ENCODE measurements around the gene ABLIM1.

- TF ChIP-seq CTCF (IDR thresholded peaks at IDR 0.05) (no peak), POLR2A (IDR thresholded peaks at IDR 0.05) (no peak), EP300 (IDR thresholded peaks at IDR 0.05; ENCODE audit: low read depth) (no peak), POLR2AphosphoS5 (IDR thresholded peaks at IDR 0.05) (no peak)
Observed at GRCh38 chr10:114638821-114639625, 19.1 kb downstream of the ABLIM1 start.

All from transverse colon (tissue), 4 donors.